GM12892 (cell line): ENCODE data around the gene OR4F6.

Experiments
- POLR2A ChIP-seq: IDR thresholded peaks from 2 replicates; pipeline ENCODE4 v1.6.1; 2011; ENCODE audit warnings: low read depth, low read length, control low read depth
- TAF1 ChIP-seq: IDR thresholded peaks from 2 replicates; pipeline ENCODE4 v1.6.1; 2011; ENCODE audit warnings: low read depth, mild to moderate bottlenecking, control low read depth, low read length, borderline replicate concordance

DNA sequence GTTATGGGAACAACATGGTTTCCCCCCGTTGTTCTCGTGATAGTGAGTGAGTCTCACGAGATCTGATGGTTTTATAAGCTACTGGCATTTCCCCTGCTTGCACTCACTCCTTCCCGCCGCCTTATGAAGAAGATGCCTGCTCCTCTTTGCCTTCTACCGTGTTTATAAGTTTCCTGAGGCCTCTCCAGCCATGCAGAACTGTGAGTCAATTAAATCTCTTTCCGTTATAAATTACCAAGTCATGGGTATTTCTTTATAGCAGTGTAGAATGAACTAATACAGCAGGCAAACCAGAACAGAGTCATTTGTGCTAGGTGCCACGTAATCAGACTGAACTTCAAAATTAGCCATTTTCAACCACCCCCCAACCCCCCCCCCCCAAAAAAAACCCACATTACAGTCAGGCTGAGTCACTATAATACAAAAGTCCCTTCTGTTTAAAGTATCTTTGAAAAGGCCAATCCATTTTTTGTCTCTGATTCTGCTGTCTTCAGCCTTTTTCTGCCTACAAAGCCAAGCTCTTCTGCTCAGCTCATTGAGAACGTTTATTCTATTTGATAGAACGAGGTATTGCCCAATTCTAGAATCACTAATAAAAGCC lies 4.1 kb downstream of the OR4F6 start:
- TF ChIP-seq TAF1: no peak
- TF ChIP-seq POLR2A: no peak
